HG03342 (cell line): ENCODE data around the gene USP47.
"Not testable (repeated sequence)": the region's sequence is repeated elsewhere in the genome, so short reads cannot be mapped to it uniquely, and the experiment has no call there.

ENCODE experiments used
- ATAC-seq: cut with Tn5 transposase; IDR thresholded peaks from one replicate; pipeline ENCODE4 v1.9.1; 2021; ENCODE audit warnings: mild to moderate bottlenecking, moderate library complexity; ENCODE audit not compliant: unreplicated experiment

Gene USP47

DNA sequence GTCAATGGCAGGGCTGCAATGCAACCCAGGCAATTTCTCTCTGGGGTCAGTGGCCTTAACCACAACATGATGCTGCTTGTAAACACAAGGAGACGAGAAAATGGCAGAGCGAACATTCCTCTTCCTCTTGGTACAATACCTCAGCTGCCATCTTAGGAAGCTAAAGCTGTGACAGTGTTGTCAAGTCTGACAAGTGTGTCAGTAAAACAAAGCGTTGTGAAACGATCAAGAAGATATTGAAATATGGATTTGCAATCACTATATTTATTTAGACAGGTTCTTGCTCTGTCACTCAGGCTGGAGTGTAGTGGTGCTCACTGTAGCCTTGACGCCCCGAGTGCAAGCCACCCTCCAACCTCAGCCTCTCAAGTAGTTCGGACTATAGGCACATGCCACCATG lies 14.5 kb upstream of the USP47 start:
- ATAC-seq: no peak

DNA sequence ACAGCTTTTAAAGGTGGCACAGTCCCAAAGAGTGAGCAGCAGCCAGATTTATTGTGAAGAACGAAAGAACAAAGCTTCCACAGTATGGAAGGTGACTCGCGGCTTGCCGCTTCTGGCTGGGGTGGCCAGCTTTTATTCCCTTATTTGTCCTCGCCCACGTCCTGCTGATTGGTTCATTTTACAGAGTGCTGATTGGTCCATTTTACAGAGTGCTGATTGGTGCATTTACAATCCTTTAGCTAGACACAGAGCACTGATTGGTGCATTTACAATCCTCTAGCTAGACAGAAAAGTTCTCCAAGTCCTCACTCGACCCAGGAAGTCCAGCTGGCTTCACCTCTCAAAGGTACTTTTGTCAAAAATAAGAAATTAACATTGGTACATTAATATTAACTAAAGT lies 10.4 kb upstream of the USP47 start:
- ATAC-seq: not testable (repeated sequence)

GRCh38 chr11:11836676-11837231 lies 5.0 kb upstream of the USP47 start:
- ATAC-seq: no peak

- ATAC-seq: no peak
Observed at GRCh38 chr11:11839718-11840117, 2.1 kb upstream of the USP47 start.

GRCh38 chr11:11841116-11841722 lies 553 bp upstream of the USP47 start:
- ATAC-seq: peak; percentile 23

- ATAC-seq: peak; percentile 33
Observed at GRCh38 chr11:11842421-11843008, 743 bp downstream of the USP47 start.

DNA sequence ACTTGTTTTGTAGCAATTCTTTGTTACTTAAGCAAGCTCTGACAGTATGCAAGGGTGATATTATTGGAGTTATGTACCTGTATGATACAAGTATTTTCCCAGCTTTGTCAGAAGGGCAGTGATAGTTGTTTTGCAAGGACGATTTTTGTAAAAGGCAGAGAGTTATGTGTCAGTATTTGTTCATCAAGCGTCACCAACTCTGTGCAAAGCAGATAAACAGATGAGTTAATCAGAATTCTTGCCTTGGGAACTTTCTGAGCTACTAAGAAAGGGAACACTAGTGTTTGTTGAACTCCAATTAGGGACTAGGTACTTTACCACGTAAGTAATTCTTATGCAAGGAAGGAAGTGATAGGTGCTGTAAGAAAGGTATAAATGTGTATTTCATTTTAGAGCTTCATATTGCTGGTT lies 1.4 kb downstream of the USP47 start:
- no peak for ATAC-seq

DNA sequence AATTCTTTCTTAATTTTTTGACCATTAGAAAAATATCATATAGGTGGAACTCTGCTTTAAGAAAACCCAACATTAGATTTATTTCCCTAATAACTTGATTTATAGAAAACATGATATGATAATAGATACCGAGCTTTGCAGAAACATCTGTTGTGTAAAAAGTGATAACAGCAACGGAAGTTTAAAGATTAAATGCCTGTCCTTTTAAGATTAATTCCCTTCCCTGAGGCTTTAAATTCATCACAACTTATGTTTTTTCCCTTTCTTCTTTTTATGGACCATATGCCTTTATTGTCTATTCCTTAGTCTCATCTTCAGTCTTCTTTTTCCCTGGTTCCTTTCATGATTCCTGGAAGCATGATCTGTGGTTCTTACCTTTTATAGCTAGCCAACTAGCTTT lies 1.9 kb downstream of the USP47 start:
- no peak for ATAC-seq

- ATAC-seq: no peak
Observed at GRCh38 chr11:11844272-11844671, 2.5 kb downstream of the USP47 start.

GRCh38 chr11:11845071-11845470 lies 3.3 kb downstream of the USP47 start:
- ATAC-seq: no peak

- no peak for ATAC-seq
Observed at GRCh38 chr11:11845551-11845950, 3.8 kb downstream of the USP47 start.

DNA sequence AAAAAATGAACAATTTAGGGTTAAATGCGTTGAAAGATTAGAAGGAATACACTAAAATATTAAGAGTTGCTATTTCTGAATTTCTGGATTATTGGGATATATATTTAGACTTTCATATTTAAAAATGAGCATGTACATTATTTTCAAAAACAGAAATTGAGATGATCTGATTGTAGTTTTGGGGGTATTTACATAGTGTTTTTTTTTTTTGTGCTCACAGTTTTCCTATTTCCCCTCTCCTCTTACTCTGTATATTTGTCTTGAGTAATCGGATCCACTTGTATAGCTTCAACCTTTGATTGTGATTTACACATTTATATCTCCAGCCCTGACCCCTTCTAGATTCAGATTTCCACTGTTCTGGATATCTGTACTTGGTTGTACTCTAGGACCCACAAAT lies 5.3 kb downstream of the USP47 start:
- ATAC-seq: no peak

GRCh38 chr11:11848891-11849746 lies 7.3 kb downstream of the USP47 start:
- ATAC-seq: peak; percentile 82

DNA sequence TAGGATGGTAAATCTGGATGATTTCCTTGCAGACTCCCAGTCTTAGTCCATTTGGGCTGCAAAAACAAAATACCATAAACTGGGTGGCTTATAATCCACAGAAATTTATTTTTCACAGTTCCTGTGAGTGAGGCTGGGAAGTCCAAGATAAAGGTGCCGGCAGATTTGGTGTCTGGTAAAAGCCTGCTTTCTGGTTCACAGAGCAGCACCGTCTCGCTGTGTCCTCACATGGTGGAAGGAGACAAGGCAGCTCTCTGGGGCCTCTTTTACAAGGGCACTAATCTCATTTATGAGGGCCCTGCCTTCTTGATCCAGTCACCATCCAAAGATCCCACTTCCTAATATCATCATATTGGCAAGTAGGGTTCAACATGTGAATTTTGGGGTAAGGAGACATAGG lies 8.9 kb downstream of the USP47 start:
- no peak for ATAC-seq

- ATAC-seq: no peak
Observed at GRCh38 chr11:11856638-11857037, 14.9 kb downstream of the USP47 start.

DNA sequence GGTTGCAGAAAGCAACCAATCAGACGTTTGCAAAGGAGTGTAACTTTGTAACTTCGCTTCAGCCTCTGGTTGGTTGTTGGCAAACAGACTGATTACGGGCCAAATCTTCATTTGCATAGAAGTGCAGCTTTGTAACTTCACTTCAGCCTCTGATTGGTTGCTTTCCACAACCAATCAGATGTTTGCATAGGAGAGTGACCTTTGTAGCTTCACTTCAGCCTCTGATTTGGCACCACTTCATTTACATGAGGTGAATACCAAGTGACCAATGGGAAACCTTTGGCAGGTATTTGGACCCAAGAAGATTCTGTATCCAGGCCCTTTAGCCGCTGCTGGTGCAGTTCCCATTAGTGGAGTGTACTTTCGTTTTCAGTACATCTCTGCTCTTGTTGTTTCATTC lies 16.0 kb downstream of the USP47 start:
- ATAC-seq: no peak

GRCh38 chr11:11858676-11859075 lies 16.9 kb downstream of the USP47 start:
- ATAC-seq: no peak

- no peak for ATAC-seq
Observed at GRCh38 chr11:11860103-11860979, 18.6 kb downstream of the USP47 start.

GRCh38 chr11:11862999-11863398 lies 21.2 kb downstream of the USP47 start:
- no peak for ATAC-seq

DNA sequence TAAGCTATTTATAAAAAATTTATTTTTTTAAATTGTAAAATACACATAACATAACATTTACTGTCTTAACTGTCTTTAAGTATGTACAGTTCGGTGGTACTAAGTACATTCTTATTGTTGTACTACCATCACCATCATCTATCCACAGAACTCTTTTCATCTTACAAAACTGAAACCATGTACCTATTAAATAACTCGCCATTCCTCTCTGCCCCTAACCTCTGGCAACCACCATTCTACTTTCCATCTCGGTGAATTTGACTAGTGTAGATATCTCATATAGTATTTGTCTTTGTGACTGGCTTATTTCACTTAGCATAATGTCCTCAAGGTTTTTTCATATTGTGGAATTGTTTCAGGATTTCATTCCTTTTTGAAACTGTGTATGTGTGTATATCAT lies 22.6 kb downstream of the USP47 start:
- no peak for ATAC-seq

DNA sequence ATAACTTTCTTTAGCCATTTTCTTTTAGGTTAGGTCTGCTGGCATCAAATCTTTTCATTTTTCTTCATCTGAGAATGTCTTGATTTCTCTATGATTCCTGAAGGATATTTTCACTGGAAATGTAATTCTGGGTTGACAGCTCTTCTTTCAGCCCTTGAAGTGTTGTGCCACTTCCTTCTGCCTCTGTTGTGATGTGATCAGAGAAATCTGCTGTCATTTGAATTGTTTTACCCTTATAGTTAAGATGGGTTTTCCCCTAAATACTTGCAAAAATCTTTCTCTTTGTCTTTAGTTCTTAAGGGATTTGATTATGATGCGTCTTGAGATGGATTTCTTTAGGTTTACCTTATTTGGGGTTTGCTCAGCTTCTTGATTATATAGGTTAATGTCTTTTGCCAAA lies 23.0 kb downstream of the USP47 start:
- ATAC-seq: no peak
